AG04449 (cell line): ENCODE results near the gene NEXMIF.
"Not testable (repeated sequence)": the region's sequence is repeated elsewhere in the genome, so short reads cannot be mapped to it uniquely, and the experiment has no call there.

Experiments used
- CTCF ChIA-PET: fragments of 350-600 bp; formaldehyde crosslinking; extraction: SDS; loops from one replicate; lab custom pipeline; 2021; ENCODE audit warnings: antibody characterized with exemption; lab: Yijun Ruan, JAX
- POLR2A ChIA-PET: fragments of 400-600, 350-600 bp; formaldehyde crosslinking; extraction: SDS; loops from one replicate; lab custom pipeline; 2020; ENCODE audit warnings: antibody characterized with exemption, inconsistent platforms; lab: Yijun Ruan, JAX
- DNase-seq: peaks from one replicate; pipeline ENCODE4 v3.0.0-alpha.2; 2010; ENCODE audit warnings: low read depth, low spot score
- H3K4me3 ChIP-seq: 2 replicates; pipeline ENCODE4 v1.5.1; 2011; ENCODE audit warnings: low read depth, mild to moderate bottlenecking, control low read depth, low read length
- CTCF ChIP-seq: IDR thresholded peaks from one replicate; pipeline ENCODE4 v1.5.1; 2011; ENCODE audit warnings: mild to moderate bottlenecking, moderate library complexity, low read length, control low read depth, inconsistent platforms; ENCODE audit not compliant: insufficient read depth; ENCODE audit errors: missing control alignments

NEXMIF gene

GRCh38 chrX:74890676-74891430 is 34.4 kb downstream of the NEXMIF start:
- ChIA-PET POLR2A (no interaction called here), CTCF (no interaction called here)
- no peak for TF ChIP-seq CTCF
- H3K4me3 ChIP-seq = no peak overlapping the region
- DNase-seq = no peak

- DNase-seq, POLR2A ChIA-PET, H3K4me3 ChIP-seq, CTCF ChIA-PET: not testable (repeated sequence)
Measured at GRCh38 chrX:74882383-74882782, 42.9 kb downstream of the NEXMIF start.

GRCh38 chrX:74865725-74866124 is 59.5 kb downstream of the NEXMIF start:
- no peak for TF ChIP-seq CTCF
- ChIA-PET CTCF (no interaction called here), POLR2A (no interaction called here)
- no peak overlapping the region for H3K4me3 ChIP-seq
- no peak for DNase-seq

GRCh38 chrX:74853255-74853654 is 72.0 kb downstream of the NEXMIF start:
- POLR2A ChIA-PET = no interaction called here
- CTCF ChIA-PET = no interaction called here
- no peak for TF ChIP-seq CTCF
- no peak for DNase-seq
- H3K4me3 ChIP-seq = no peak overlapping the region

- TF ChIP-seq CTCF = no peak
- POLR2A ChIA-PET = no interaction called here
- DNase-seq = no peak
- CTCF ChIA-PET = no interaction called here
- H3K4me3 ChIP-seq = no peak overlapping the region
Measured at GRCh38 chrX:74835566-74835965, 89.7 kb downstream of the NEXMIF start.

- DNase-seq, POLR2A ChIA-PET, H3K4me3 ChIP-seq, CTCF ChIA-PET: not testable (repeated sequence)
Measured at GRCh38 chrX:74819797-74820196, 105.5 kb downstream of the NEXMIF start.

- ChIA-PET CTCF (no interaction called here), POLR2A (no interaction called here)
- no peak for TF ChIP-seq CTCF
- no peak for DNase-seq
- no peak overlapping the region for H3K4me3 ChIP-seq
Measured at GRCh38 chrX:74814681-74815080, 110.6 kb downstream of the NEXMIF start.
